ENCODE results near the gene ERI3.

- TF ChIP-seq CTCF (IDR thresholded peaks at IDR 0.05; ENCODE audit: extremely low read depth in 1 of 2, insufficient read depth in 1 of 2, low read depth in 1 of 2, low read length in 2 of 2) (no peak), MAX (IDR thresholded peaks at IDR 0.05; ENCODE audit: insufficient read depth, insufficient read length) (no peak), POLR2AphosphoS5 (IDR thresholded peaks at IDR 0.05; ENCODE audit: insufficient read depth, low read depth, low read length) (no peak), POLR2A (IDR thresholded peaks at IDR 0.05; ENCODE audit: low read depth, low read length) (no peak), FOS (IDR thresholded peaks at IDR 0.05; ENCODE audit: borderline replicate concordance, insufficient read depth, low read length) (no peak), EZH2 (IDR thresholded peaks at IDR 0.05; ENCODE audit: borderline replicate concordance, low read depth, low read length, severe bottlenecking) (no peak), JUN (IDR thresholded peaks at IDR 0.05; ENCODE audit: borderline replicate concordance, insufficient read depth, insufficient read length, low read depth) (no peak)
Observed at GRCh38 chr1:44366371-44366975, 11.4 kb upstream of the ERI3 start.

Measured in endothelial cell of umbilical vein (primary cell).